Measurements from ENCODE around the gene GNG7. TPM values are rescaled to one million over a fixed set of nuclear protein-coding genes. Genes with fewer than 3 reads are reported as not detected.
"Not testable (repeated sequence)": the region's sequence is repeated elsewhere in the genome, so short reads cannot be mapped to it uniquely, and the experiment has no call there.

GNG7 gene
- total RNA-seq, 1 donor from 2014 or later: 7.7 TPM

DNA sequence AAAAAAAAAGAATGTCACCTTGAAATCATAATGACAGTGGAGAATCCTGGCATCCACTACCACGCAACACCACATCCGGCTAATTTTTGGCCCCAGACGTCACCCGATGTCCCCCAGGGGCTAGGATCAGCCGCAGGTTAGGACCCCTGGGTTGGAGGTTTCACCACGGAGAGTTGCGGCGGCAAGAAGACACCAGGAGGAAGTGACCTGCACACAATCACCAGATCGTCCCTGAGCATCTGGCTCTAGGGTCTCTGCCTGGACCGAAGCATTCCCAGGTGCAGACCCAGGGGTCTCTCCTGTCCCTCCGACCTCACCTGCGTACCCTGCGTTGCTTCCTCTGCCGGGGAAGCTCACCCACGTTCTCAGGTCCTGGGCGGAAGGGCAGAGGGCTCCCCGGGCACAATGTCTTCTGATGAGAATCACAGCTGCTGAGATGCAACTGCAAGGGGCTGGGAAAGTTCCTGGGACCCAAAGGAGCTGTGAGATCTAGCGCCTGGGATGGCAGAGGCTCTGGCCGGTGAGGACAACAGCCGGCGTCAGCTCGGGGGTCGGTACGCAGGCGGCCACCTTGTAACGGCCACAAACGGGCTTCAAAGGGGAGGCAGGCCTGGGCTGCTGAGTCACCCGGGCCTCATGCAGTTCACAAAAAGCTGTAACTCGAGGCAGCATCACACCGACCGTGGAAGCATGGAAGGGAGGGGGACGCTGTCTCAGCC, 115.3 kb downstream of the GNG7 start:
- Mint-ChIP-seq H3K4me3 (ENCODE audit: unreplicated experiment) (no peak overlapping the region), H3K4me1 (ENCODE audit: unreplicated experiment) (peaks cover 7% of the 10 kb centered on the region), H3K27ac (ENCODE audit: unreplicated experiment) (no peak overlapping the region), H3K27me3 (ENCODE audit: unreplicated experiment) (peaks cover 4% of the 10 kb centered on the region), H3K36me3 (ENCODE audit: low read depth, unreplicated experiment) (peaks cover 13% of the 10 kb centered on the region), H3K9me3 (ENCODE audit: unreplicated experiment) (peaks cover 4% of the 10 kb centered on the region)
- TF ChIP-seq, protein P1, sequence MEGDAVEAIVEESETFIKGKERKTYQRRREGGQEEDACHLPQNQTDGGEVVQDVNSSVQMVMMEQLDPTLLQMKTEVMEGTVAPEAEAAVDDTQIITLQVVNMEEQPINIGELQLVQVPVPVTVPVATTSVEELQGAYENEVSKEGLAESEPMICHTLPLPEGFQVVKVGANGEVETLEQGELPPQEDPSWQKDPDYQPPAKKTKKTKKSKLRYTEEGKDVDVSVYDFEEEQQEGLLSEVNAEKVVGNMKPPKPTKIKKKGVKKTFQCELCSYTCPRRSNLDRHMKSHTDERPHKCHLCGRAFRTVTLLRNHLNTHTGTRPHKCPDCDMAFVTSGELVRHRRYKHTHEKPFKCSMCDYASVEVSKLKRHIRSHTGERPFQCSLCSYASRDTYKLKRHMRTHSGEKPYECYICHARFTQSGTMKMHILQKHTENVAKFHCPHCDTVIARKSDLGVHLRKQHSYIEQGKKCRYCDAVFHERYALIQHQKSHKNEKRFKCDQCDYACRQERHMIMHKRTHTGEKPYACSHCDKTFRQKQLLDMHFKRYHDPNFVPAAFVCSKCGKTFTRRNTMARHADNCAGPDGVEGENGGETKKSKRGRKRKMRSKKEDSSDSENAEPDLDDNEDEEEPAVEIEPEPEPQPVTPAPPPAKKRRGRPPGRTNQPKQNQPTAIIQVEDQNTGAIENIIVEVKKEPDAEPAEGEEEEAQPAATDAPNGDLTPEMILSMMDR (IDR thresholded peaks at IDR 0.05; ENCODE audit: unreplicated experiment): no peak
- DNase-seq (ENCODE audit: low spot score): no peak

DNA sequence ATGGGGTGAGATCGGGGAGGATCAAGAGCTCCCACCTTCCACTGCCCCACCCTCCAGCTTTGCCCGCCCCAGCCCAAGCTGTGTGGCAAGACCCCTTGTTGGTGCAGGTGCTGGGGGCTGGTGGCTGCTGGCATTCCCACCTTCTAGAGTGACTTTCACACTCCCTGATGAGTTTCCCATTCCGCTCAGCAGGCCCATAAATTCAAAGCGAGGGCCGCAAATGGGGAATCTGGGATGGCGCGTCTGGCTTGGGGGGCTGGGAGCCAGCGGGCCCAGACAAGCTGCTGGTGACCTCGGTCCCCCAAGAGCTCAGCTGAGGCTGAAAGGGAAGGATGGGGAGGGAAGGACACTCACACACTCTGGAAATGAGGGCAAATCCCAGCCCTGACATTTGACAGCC, 116.3 kb downstream of the GNG7 start:
- H3K27me3 Mint-ChIP-seq (ENCODE audit: unreplicated experiment): peaks cover 4% of the 10 kb centered on the region
- TF ChIP-seq, protein P1 (IDR thresholded peaks at IDR 0.05; ENCODE audit: unreplicated experiment): no peak
- DNase-seq (ENCODE audit: low spot score): no peak
- peaks cover 4% of the 10 kb centered on the region for H3K9me3 Mint-ChIP-seq (ENCODE audit: unreplicated experiment)
- H3K27ac Mint-ChIP-seq (ENCODE audit: unreplicated experiment): no peak overlapping the region
- H3K36me3 Mint-ChIP-seq (ENCODE audit: low read depth, unreplicated experiment): peaks cover 4% of the 10 kb centered on the region
- H3K4me1 Mint-ChIP-seq (ENCODE audit: unreplicated experiment): peaks cover 7% of the 10 kb centered on the region
- H3K4me3 Mint-ChIP-seq (ENCODE audit: unreplicated experiment): no peak overlapping the region

DNA sequence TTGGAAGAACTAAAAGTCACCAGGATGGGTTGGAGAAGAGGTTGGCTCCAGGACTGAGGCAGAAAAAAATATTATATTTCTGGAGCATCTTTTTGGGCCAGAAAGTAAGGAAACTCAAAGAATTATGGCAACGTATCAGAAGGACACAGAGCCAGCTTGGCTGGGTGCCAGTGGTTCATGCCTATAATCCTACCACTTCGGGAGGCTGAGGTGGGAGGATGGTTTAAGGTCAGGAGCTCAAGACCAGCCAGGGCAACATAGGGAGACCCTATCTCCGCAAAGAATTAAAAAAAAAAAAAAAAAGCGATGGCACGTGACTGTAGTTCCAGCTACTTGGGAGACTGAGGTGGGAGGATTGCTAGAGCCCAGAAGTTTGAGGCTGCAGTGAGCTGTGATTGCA, 118.5 kb downstream of the GNG7 start:
- H3K4me1 Mint-ChIP-seq (ENCODE audit: unreplicated experiment): peaks cover 7% of the 10 kb centered on the region
- H3K9me3 Mint-ChIP-seq (ENCODE audit: unreplicated experiment): peaks cover 4% of the 10 kb centered on the region
- TF ChIP-seq, protein P1 (IDR thresholded peaks at IDR 0.05; ENCODE audit: unreplicated experiment): no peak
- no peak for DNase-seq (ENCODE audit: low spot score)
- H3K4me3 Mint-ChIP-seq (ENCODE audit: unreplicated experiment): peak overlapping the region; percentile 48
- peaks cover 1% of the 10 kb centered on the region for H3K27me3 Mint-ChIP-seq (ENCODE audit: unreplicated experiment)
- no peak overlapping the region for H3K27ac Mint-ChIP-seq (ENCODE audit: unreplicated experiment)
- peaks cover 4% of the 10 kb centered on the region for H3K36me3 Mint-ChIP-seq (ENCODE audit: low read depth, unreplicated experiment)

DNA sequence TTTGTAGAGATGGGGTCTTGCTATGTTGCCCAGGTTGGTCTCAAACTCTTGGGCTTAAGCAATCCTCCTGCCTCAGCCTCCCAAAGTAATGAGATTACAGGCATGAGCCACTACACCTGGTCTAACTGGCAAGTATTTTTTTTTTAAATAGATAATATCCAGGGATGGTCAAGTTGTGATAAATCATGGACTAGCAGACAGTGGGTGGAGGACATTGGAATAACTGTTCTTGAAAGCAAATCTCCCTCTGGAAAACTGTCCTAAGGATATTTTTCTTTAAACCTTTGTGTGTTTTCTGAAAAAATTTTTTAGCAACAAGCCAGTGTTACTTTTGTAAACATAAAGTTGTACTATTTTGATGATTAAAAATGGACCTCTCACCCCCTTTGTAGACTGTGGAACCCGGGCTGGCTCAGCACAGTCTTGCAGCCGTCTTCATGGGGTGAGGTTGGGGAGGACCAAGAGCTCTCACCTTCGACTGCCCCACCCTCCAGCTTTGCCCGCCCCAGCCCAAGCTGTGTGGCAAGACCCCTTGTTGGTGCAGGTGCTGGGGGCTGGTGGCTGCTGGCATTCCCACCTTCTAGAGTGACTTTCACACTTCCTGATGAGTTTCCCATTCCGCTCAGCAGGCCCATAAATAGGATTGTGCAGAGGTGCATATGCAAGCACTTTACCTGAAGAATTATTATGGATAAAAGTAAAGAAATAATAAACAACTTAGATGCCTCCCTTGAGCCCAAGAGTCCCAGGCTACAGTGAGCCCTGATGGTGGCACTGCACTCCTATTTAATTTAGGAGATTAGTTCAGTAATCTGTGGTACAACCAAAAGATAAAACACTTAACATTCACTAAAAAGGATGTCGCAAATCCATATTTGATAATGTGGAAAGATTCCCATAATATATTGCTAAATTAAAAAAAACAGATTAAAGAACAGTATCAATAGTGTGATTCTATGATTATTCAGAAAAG, 119.2 kb downstream of the GNG7 start:
- no peak overlapping the region for H3K27ac Mint-ChIP-seq (ENCODE audit: unreplicated experiment)
- no peak for DNase-seq (ENCODE audit: low spot score)

DNA sequence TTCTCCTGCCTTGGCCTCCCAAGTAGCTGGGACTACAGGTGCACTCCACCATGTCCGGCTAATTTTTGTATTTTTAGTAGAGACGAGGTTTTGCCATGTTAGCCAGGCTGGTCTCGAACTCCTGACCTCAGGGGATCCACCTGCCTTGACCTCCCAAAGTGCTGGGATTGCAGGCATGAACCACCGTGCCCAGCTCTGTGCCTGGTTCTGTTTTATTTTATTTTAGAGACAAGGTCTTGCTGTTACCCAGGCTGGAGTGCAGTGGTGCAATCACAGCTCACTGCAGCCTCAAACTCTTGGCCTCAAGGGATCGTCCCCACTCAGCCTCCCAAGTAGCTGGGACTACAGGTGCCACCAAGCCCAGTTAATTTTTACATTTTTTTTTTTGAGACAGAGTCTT, 122.1 kb downstream of the GNG7 start:
- H3K27ac Mint-ChIP-seq (ENCODE audit: unreplicated experiment); H3K4me1 Mint-ChIP-seq (ENCODE audit: unreplicated experiment); H3K36me3 Mint-ChIP-seq (ENCODE audit: low read depth, unreplicated experiment); H3K4me3 Mint-ChIP-seq (ENCODE audit: unreplicated experiment); H3K9me3 Mint-ChIP-seq (ENCODE audit: unreplicated experiment); DNase-seq (ENCODE audit: low spot score); H3K27me3 Mint-ChIP-seq (ENCODE audit: unreplicated experiment): not testable (repeated sequence)

More for the DNA sequence above, 119.2 kb downstream of the GNG7 start:
- peaks cover 1% of the 10 kb centered on the region for H3K27me3 Mint-ChIP-seq (ENCODE audit: unreplicated experiment)
- H3K4me1 Mint-ChIP-seq (ENCODE audit: unreplicated experiment): peaks cover 9% of the 10 kb centered on the region
- peaks cover 4% of the 10 kb centered on the region for H3K36me3 Mint-ChIP-seq (ENCODE audit: low read depth, unreplicated experiment)
- TF ChIP-seq, protein P1 (IDR thresholded peaks at IDR 0.05; ENCODE audit: unreplicated experiment): no peak
- H3K4me3 Mint-ChIP-seq (ENCODE audit: unreplicated experiment): peak overlapping the region; percentile 48
- peaks cover 4% of the 10 kb centered on the region for H3K9me3 Mint-ChIP-seq (ENCODE audit: unreplicated experiment)

Data from endothelial cell (in vitro differentiated cells).